K562 (cell line): Measurements from ENCODE around the gene SYNJ2.

Source experiments
- SP1 ChIP-seq: sonication (generic); formaldehyde crosslinking; IDR thresholded peaks from 2 replicates; pipeline ENCODE4 v1.8.1; 2022; ENCODE audit warnings: mild to moderate bottlenecking, missing genetic modification reagents
- TAF9B ChIP-seq: fragments of 450-650 bp; IDR thresholded peaks from 2 replicates; pipeline ENCODE4 v1.6.1; 2018; ENCODE audit warnings: mild to moderate bottlenecking; ENCODE audit not compliant: partially characterized antibody

DNA sequence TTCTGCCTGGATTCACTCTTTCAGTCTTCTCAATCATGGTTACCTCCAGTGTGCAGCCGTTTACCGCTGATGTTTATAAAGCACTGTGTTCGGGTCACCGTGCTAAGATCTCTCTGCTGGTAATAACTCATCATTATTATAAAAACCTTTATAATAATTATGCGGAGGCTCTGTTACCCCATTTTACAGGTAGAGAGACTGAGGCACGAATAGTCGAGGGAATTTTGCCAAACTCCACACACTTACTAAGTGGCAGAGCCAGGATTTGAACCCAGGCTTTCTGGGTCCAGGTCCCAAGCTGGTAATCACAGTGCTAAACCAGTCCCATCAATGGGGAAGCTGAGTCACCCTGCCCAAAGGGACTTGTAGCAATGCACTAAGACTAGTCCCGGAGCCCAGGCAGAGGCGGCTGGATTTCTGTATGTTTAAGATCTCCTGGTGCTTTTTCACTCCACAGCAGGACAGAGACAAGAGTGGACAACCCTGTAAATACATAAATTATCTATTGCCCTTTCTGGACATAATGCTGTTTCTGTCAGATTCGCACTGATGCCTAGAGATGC, 48.1 kb downstream of the SYNJ2 start:
- TF ChIP-seq SP1 (CRISPR knock-in tag) = no peak
- no peak for TF ChIP-seq TAF9B
